DMS114 treated with DMSO at 0.1 percent for 48 hours (cell line): ENCODE results near the gene GGPS1.
A peak's percentile ranks its signal among the peaks of the same experiment; 100 is the strongest.
"Not testable (repeated sequence)": the region's sequence is repeated elsewhere in the genome, so short reads cannot be mapped to it uniquely, and the experiment has no call there.

Source experiments
- DNase-seq: peaks from one replicate; lab custom pipeline; 2025; ENCODE audit not compliant: unreplicated experiment; lab: John Stamatoyannopoulos, UW

GGPS1 gene

DNA sequence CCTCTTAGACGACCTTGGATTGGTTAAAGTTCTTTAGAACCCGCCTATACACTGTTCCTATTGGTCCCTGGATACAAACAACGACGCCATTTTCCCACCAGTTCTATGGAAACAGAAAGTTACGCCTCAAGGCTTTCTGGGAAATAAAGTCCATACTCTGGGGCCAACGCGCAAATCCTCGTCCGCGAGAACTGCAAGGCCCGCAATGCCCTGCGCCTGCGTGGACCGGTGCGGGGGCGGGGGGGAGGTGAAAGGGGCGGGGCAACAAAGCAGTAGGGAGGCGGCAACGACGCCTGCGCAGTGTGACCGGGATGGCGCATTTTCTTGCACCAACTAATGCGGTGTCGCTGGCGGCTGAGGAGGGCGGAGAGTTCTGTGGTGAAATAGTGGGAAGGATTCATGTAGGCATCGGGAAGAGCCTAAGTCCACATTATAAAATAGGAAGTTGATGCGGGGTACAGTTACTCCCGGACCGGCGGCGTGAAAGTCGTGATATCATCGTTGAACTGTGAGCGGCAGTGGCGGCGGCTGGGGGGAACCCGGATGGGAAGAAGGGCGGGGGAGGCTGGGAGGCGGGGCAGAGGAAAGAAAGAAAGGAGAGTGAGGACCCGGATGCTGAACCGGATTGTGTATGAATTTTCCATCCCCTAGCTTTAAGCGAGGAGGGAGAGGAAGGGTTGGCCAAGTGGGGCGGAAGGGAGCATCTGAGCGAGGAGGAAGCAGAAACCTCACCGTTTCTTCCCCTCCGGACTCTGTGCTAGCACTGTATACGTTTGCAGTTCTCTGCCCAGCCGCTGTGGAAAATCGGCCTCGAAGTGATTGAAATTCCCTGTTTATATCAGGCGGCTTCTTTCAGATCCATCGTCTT lies at the start of gene GGPS1:
TSS of gene GGPS1 (plus strand) at position 300 of the 868 bp plus-strand sequence. CDS start 6,695 bp downstream, outside the sequence.
- peak; percentile 99 for DNase-seq

GRCh38 chr1:235278915-235279292 lies 49.5 kb upstream of the GGPS1 start:
- DNase-seq, result no peak

DNA sequence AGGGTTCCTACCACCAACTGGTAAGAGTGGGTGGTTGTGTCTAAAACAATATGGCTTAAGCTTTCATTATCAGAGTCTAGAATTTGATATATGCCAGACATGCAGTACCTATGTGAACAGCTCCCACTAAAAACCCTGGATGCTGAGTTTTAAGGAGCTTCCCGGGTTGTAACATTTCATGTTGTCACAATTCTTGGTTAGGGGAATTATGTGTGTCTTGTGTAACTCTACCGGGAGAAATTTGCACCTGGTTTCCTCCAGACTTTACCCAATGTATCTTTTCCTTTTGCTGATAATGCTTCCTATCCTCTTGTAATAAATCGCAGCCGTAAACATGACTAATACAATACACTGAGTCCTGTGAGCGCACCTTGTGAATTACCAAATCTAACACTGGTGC lies 48.7 kb upstream of the GGPS1 start:
- DNase-seq, result no peak

DNA sequence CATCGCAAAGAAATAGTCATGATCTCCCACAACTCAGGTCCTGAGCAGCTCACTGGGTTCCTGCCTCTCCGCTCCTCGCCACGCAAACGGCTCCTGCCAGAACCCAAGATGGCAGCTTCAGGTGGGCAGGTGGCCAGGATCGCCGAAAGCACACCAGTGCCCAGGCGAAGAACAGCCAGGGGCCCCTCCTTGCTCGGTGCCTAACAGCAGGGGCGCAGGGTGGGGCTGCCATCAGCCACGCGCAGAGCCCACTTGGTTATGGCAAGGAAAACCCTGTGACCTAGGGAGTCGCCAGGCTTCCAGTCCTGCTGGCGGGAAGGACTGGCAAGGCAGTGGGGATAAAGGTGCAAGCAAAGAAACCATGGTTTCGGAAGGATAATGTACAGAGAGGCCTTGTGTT lies 47.9 kb upstream of the GGPS1 start:
- DNase-seq, result no peak

DNA sequence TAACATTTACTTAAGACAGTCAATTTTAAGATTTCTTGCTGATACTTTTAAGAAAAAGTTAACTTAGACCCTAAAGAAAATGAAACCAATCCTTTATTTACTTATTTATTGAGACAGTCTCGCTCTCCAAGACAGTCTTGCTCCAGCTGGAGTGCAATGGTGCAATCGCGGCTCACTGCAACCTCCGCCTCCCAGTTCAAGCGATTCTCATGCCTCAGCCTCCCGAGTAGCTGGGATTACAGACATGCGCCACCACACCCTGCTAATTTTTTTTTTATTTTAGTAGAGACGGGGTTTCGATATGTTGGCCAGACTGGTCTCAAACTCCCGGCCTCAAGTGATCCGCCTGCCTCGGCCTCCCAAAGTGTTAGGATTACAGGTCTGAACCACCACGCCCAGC lies 44.7 kb upstream of the GGPS1 start:
- not testable (repeated sequence) for DNase-seq

DNA sequence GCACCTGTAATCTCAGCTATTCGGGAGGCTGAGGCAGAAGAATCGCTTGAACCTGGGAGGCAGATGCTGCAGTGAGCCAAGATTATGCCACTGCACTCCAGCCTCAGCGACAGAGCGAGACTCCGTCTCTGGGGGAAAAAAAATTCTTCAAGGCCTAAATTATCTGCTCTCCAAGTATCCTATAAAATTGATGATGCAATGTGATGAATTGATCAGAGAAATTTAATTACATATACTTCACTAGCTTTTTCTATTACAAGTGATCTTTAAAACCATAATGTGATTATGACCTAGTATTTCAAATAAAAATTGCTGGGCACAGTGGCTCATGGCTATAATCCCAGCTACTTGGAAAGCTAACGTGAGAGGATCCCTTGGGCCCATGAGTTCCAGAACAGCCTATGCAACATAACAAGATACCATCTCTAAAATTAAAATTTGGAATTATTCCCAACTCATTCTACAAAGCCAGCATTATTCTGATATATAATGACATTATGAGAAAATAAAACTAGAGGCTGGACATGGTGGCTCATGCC lies 44.1 kb upstream of the GGPS1 start:
- DNase-seq, result no peak

- no peak for DNase-seq
These were observed 41.7 kb upstream of the GGPS1 start for GRCh38 chr1:235286667-235287066.

- no peak for DNase-seq
These were observed 41.0 kb upstream of the GGPS1 start for GRCh38 chr1:235287208-235287882.

- DNase-seq, result no peak
These were observed 38.3 kb upstream of the GGPS1 start for GRCh38 chr1:235289859-235290739.

- no peak for DNase-seq
These were observed 37.4 kb upstream of the GGPS1 start for GRCh38 chr1:235290740-235291502.

GRCh38 chr1:235291599-235292091 lies 36.7 kb upstream of the GGPS1 start:
- DNase-seq, result no peak

DNA sequence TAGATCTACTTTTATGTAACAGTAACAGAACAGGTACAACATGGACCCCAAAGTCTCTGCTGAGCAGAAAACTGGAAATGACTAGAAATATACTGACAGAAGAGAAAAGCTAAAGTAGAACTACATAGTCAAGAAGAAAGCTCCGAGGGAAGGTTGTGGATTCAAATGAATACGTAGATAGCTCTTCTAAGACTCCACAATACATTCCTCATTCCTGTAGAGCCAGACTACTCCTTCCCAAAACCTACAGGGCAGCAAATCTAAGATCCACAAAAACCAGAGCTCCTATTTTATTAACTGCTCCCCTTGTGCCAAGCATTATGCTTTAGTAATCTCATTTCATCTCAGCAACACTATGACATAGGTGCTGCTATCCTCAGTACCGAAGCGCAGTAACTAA lies 35.6 kb upstream of the GGPS1 start:
- no peak for DNase-seq

DNA sequence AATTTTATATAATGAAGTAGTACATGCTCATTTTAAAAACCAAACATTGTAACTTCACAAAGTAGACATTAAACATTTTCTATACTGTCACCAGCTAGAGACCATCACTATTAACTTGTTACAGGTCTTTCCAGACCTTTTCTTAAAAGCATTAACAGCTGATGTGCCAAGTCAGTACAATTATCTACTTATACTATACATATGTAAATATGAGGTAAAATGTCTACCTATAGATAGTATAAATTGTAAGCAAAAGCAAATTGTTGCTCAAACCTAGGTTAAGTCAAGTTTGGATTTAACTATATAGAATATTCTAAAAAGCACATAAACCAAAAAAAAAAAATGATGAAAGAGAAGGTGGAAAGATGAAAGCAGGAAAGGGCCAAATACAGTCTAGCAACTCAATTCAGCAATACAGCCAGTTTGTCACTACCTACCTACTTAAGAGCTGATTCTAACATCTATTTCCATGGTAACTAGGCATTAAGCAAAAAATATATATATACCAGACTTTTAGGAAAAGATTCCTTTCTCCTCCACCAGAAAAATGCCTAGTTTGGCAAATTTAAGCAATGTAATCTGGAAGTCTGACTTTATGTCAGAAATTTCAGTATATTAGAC lies 34.9 kb upstream of the GGPS1 start:
- no peak for DNase-seq

DNA sequence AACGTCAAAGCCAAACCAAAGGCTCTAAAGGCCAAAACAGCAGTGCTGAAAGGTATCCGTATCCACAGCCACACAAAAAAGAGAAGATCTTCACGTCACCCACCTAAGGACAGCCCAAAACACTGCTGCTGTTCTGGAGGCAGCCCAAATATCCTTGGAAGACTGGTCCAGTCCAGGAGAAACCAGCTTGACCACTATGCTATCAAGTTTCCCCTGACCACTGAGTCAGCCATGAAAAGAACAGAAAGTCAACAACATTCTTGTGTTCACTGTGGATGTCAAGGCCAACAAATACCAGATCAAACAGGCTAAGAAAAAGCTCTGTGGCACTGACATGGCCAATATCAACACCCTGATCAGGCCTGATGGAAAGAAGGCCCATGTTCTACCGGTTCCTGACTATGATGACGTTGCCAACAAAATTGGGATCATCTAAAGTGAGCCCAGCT lies 32.4 kb upstream of the GGPS1 start:
- DNase-seq, result no peak

DNA sequence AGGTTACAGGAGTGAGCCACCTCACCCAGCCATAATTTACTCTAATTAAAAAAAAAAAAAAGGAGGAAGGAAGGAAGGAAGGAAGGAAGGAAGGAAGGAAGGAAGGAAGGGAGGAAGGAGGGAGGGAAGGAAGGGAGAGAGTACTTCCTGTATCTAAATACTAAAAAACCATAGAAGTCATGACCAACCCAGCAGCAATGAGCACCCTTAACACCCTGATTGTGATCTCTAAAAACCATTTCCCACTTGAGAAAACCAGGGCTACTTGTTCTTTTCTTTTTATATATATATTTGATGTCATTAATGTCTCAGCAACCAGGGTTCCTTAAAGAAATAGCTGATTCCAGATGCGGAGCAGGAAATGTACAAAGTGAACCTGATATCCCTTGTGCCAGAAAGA lies 31.6 kb upstream of the GGPS1 start:
- no peak for DNase-seq

- DNase-seq, result no peak
These were observed 30.8 kb upstream of the GGPS1 start for GRCh38 chr1:235297579-235297978.

DNA sequence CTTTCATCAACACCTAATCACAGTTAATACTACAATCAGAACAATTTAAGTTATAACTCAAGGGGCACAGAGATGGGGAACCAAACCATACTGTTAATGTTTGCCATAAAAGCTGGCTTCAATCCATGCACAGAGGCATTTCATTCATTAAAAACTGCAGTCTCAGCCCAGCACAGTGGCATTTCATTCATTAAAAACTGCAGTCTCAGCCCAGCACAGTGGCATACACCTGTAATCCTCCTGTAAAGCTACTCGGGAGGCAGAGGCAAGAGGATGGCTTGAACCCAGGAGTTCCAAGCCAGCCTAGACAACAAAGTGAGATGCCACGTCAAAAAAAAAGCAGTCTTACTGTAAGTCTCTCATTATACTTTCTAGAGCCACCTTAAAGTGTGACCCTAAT lies 29.6 kb upstream of the GGPS1 start:
- DNase-seq, result no peak

GRCh38 chr1:235299169-235299858 lies 29.1 kb upstream of the GGPS1 start:
- no peak for DNase-seq

GRCh38 chr1:235302143-235302542 lies 26.2 kb upstream of the GGPS1 start:
- no peak for DNase-seq
